OCI-LY1 (cell line): ENCODE results near the gene ATG9B.

Experiments used
- CTCF ChIP-seq: fragments of 200-600 bp; sonication (generic), shearing (Covaris generic); IDR thresholded peaks from 2 replicates; pipeline ENCODE4 v1.5.1; 2017; ENCODE audit warnings: mild to moderate bottlenecking, antibody characterized with exemption, low read length, moderate library complexity, mixed read lengths
- EZH2 ChIP-seq: fragments of 200-600 bp; sonication (generic), shearing (Covaris generic); IDR thresholded peaks from 2 replicates; pipeline ENCODE4 v1.8.0; 2017; ENCODE audit warnings: borderline replicate concordance, mixed run types, mild to moderate bottlenecking, antibody characterized with exemption, low read length, moderate library complexity, mixed read lengths

GRCh38 chr7:151001546-151001945 lies 22.7 kb downstream of the ATG9B start:
- TF ChIP-seq CTCF (no peak), EZH2 (no peak)
